ENCODE measurements around the gene STXBP1. TPM values are rescaled to one million over a fixed set of nuclear protein-coding genes. Genes with fewer than 3 reads are reported as not detected.

Gene STXBP1
- total RNA-seq, 6 donors from 2014 or later = 44.6 to 124 (median 76.1) TPM

GRCh38 chr9:127700594-127701255 is 88.6 kb downstream of the STXBP1 start:
- no peak for TF ChIP-seq EP300 (IDR thresholded peaks at IDR 0.05)
- no peak for TF ChIP-seq POLR2A (IDR thresholded peaks at IDR 0.05)
- TF ChIP-seq, protein P1, sequence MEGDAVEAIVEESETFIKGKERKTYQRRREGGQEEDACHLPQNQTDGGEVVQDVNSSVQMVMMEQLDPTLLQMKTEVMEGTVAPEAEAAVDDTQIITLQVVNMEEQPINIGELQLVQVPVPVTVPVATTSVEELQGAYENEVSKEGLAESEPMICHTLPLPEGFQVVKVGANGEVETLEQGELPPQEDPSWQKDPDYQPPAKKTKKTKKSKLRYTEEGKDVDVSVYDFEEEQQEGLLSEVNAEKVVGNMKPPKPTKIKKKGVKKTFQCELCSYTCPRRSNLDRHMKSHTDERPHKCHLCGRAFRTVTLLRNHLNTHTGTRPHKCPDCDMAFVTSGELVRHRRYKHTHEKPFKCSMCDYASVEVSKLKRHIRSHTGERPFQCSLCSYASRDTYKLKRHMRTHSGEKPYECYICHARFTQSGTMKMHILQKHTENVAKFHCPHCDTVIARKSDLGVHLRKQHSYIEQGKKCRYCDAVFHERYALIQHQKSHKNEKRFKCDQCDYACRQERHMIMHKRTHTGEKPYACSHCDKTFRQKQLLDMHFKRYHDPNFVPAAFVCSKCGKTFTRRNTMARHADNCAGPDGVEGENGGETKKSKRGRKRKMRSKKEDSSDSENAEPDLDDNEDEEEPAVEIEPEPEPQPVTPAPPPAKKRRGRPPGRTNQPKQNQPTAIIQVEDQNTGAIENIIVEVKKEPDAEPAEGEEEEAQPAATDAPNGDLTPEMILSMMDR (IDR thresholded peaks at IDR 0.05) = no peak
- TF ChIP-seq POLR2AphosphoS5 (IDR thresholded peaks at IDR 0.05) = no peak
- Histone ChIP-seq H3K36me3 (no peaks in the 10 kb centered on the region), H3K9me3 (no peaks in the 10 kb centered on the region), H3K4me1 (peaks cover 0 to 12% (median 6%) of the 10 kb centered on the region in 4 donors), H3K27ac (no peak overlapping the region), H3K4me3 (no peak overlapping the region), H3K27me3 (no peaks in the 10 kb centered on the region)
- DNase-seq = no peak
- ATAC-seq (ENCODE audit: low FRiP score in 2 of 2) = no peak
- 67 to 71% methylated on average over 5 of the region's 5 CpGs for WGBS, 2 donors

DNA sequence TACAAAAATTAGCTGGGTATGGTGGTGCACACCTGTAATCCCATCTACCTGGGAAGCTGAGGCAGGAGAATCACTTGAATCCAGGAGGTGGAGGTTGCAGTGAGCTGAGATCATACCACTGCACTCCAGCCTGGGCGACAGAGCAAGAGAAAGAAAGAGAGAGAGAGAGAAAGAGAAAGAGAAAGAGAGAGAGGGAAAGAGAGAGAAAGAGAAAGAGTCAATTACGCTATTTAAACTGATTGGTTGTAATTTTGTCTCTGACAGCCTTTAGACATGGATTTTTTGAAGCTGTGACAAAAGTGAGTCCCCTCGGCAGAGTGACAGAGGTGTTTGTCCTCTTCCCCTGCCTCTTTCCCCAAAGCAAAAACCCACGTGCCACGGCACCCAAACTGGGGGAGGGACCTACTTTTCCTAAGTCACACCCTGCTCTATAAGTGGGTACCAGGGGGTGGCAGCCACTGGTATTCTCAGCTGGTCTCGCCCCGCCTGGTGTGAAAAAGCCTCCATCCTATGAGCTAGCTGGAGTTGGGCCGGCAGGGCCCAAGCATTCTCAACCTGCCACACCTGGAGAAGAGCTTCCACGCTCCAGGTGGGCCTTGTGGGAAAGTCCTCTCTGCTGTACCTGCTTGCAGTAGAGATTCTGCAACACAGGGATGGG is 91.3 kb downstream of the STXBP1 start:
- H3K27me3 ChIP-seq = no peaks in the 10 kb centered on the region
- no peak overlapping the region for H3K27ac ChIP-seq
- H3K36me3 ChIP-seq = no peaks in the 10 kb centered on the region
- DNase-seq (no peak), ATAC-seq (ENCODE audit: low FRiP score in 2 of 2) (no peak)
- TF ChIP-seq EP300 (IDR thresholded peaks at IDR 0.05) (no peak), POLR2AphosphoS5 (IDR thresholded peaks at IDR 0.05) (no peak), POLR2A (IDR thresholded peaks at IDR 0.05) (no peak)
- TF ChIP-seq, protein P1 (IDR thresholded peaks at IDR 0.05) = no peak
- H3K4me1 ChIP-seq = peaks cover 0 to 12% (median 6%) of the 10 kb centered on the region in 4 donors
- no peaks in the 10 kb centered on the region for H3K9me3 ChIP-seq
- no peak overlapping the region for H3K4me3 ChIP-seq
- 73 to 75% methylated on average over 8 to 9 of the region's 9 CpGs for WGBS, 2 donors

DNA sequence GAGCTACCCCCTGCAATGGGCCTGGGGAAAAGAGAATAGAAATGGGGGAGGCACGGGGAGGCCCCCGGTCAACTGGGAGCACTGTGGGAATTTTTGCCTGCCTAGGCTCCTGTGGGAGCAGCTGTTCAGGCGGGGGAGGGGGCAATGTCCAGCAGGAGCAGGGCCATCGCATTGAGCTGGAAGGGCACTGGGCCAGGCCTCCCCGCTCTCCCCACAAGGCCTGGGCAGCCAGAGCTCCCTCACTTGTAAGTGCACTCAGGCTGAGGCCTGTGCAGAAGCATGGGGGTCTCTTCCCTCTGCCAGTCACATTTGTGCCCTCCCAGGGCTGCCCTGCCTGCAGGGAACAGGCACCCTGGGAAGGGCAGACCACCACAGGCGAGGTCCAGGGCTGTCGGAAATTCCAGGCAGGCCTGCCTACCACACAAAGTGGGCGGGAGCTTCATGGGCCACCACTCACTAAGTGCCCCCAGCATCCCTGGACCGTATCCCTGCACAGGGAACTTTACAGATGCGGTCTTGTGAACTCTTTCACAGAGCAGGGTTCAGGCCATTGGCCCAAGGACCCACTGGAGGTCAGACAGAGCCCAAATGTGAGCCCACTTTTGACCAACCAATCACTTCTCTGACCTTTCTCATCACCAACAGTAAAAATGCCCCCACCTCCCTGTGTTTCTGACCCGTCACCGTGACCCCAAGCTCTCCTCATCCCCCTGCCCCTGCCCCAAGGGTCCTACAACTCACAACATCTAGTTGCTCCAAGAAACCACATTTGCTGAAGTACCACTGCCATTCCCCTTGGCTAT is 93.7 kb downstream of the STXBP1 start:
- 86 to 94% methylated on average over 4 to 12 of the region's 12 CpGs for WGBS, 2 donors
- H3K4me1 ChIP-seq = no peaks in the 10 kb centered on the region
- H3K36me3 ChIP-seq = no peaks in the 10 kb centered on the region
- TF ChIP-seq POLR2AphosphoS5 (IDR thresholded peaks at IDR 0.05) (no peak), POLR2A (IDR thresholded peaks at IDR 0.05) (no peak), EP300 (IDR thresholded peaks at IDR 0.05) (no peak)
- TF ChIP-seq, protein P1 (IDR thresholded peaks at IDR 0.05) = no peak
- ATAC-seq (ENCODE audit: low FRiP score in 2 of 2) (no peak), DNase-seq (no peak)
- H3K9me3 ChIP-seq = no peaks in the 10 kb centered on the region
- H3K27ac ChIP-seq = no peak overlapping the region
- H3K4me3 ChIP-seq = no peak overlapping the region
- H3K27me3 ChIP-seq = no peaks in the 10 kb centered on the region

GRCh38 chr9:127706836-127707241 is 94.8 kb downstream of the STXBP1 start, which contains the start of gene CFAP157:
TSS of gene CFAP157 (plus strand) at chr9:127706988. CDS start at chr9:127707032, 44 bp downstream.
- 65 to 73% methylated on average over 8 to 11 of the region's 11 CpGs for WGBS, 2 donors
- no peak for ATAC-seq (ENCODE audit: low FRiP score in 2 of 2)

More at GRCh38 chr9:127706836-127707241, 94.8 kb downstream of the STXBP1 start, which contains the start of gene CFAP157:
- DNase-seq = no peak
- Histone ChIP-seq H3K9me3 (no peaks in the 10 kb centered on the region), H3K27ac (no peak within 1 kb of the TSS), H3K36me3 (peaks cover 0 to 4% (median 0%) of the 10 kb centered on the region in 4 donors), H3K4me3 (peak within 1 kb of the TSS in 2 of 4 donors; percentile 6), H3K4me1 (no peaks in the 10 kb centered on the region), H3K27me3 (no peaks in the 10 kb centered on the region)
- TF ChIP-seq POLR2AphosphoS5 (IDR thresholded peaks at IDR 0.05) (no peak), POLR2A (IDR thresholded peaks at IDR 0.05) (no peak), EP300 (IDR thresholded peaks at IDR 0.05) (no peak)
- TF ChIP-seq, protein P1 (IDR thresholded peaks at IDR 0.05) = no peak
